OCI-LY1 (cell line): ENCODE data around the gene MT1A.

Source experiments
- H2AFZ ChIP-seq: fragments of 200-600 bp; sonication (generic), shearing (Covaris generic); 2 replicates; pipeline ENCODE4 v1.6.0; 2014; ENCODE audit warnings: antibody characterized with exemption, mild to moderate bottlenecking, low read length
- H3F3A ChIP-seq: fragments of 200-600 bp; sonication (generic), shearing (Covaris generic); 2 replicates; pipeline ENCODE4 v1.6.0; 2014; ENCODE audit warnings: mild to moderate bottlenecking, antibody characterized with exemption, low read length, moderate library complexity; ENCODE audit not compliant: insufficient read depth
- H3K27ac ChIP-seq: fragments of 200-600 bp; sonication (generic); 2 replicates; pipeline ENCODE4 v1.5.1; 2014; ENCODE audit warnings: low read length, mixed run types, mild to moderate bottlenecking, low read depth; ENCODE audit not compliant: poor library complexity, severe bottlenecking
- H3K27me3 ChIP-seq: fragments of 200-600 bp; sonication (generic); 2 replicates; pipeline ENCODE4 v1.6.0; 2014; ENCODE audit warnings: antibody characterized with exemption, mild to moderate bottlenecking, low read length, moderate library complexity; ENCODE audit not compliant: insufficient read depth
- H3K36me3 ChIP-seq: fragments of 200-600 bp; sonication (generic); 2 replicates; pipeline ENCODE4 v1.6.1; 2014; ENCODE audit warnings: mild to moderate bottlenecking, antibody characterized with exemption, low read length, moderate library complexity, mixed read lengths; ENCODE audit not compliant: insufficient read depth
- H3K4me1 ChIP-seq: fragments of 200-600 bp; sonication (generic); 2 replicates; pipeline ENCODE4 v1.5.1; 2014; ENCODE audit warnings: mild to moderate bottlenecking, low read length, moderate library complexity; ENCODE audit not compliant: insufficient read depth, severe bottlenecking
- H3K4me2 ChIP-seq: fragments of 200-600 bp; sonication (generic), shearing (Covaris generic); 2 replicates; pipeline ENCODE4 v1.6.1; 2014; ENCODE audit warnings: low read length
- H3K4me3 ChIP-seq: fragments of 200-600 bp; sonication (generic); 2 replicates; pipeline ENCODE4 v1.5.1; 2014; ENCODE audit warnings: low read length, low read depth, mild to moderate bottlenecking, mixed read lengths; ENCODE audit not compliant: poor library complexity, severe bottlenecking
- H3K79me2 ChIP-seq: fragments of 200-600 bp; shearing (Covaris generic); 2 replicates; pipeline ENCODE4 v1.6.1; 2016; ENCODE audit warnings: mixed run types, low read length, mixed read lengths; ENCODE audit not compliant: insufficient read depth
- H3K9ac ChIP-seq: fragments of 200-600 bp; sonication (generic), shearing (Covaris generic); 2 replicates; pipeline ENCODE4 v1.6.1; 2014; ENCODE audit warnings: mild to moderate bottlenecking, low read length, mixed read lengths
- H3K9me2 ChIP-seq: fragments of 200-600 bp; sonication (generic), shearing (Covaris generic); 2 replicates; pipeline ENCODE4 v1.6.1; 2014; ENCODE audit warnings: low read depth, mild to moderate bottlenecking, low read length, mixed read lengths
- H3K9me3 ChIP-seq: fragments of 200-600 bp; shearing (Covaris generic); 2 replicates; pipeline ENCODE4 v1.6.1; 2014; ENCODE audit warnings: low read length, mixed read lengths
- H4K20me1 ChIP-seq: fragments of 200-600 bp; sonication (generic), shearing (Covaris generic); 2 replicates; pipeline ENCODE4 v1.6.0; 2016; ENCODE audit warnings: mild to moderate bottlenecking, low read length; ENCODE audit not compliant: insufficient read depth
- CTCF ChIP-seq: fragments of 200-600 bp; sonication (generic), shearing (Covaris generic); IDR thresholded peaks from 2 replicates; pipeline ENCODE4 v1.5.1; 2017; ENCODE audit warnings: mild to moderate bottlenecking, antibody characterized with exemption, low read length, moderate library complexity, mixed read lengths
- EZH2 ChIP-seq: fragments of 200-600 bp; sonication (generic), shearing (Covaris generic); IDR thresholded peaks from 2 replicates; pipeline ENCODE4 v1.8.0; 2017; ENCODE audit warnings: borderline replicate concordance, mixed run types, mild to moderate bottlenecking, antibody characterized with exemption, low read length, moderate library complexity, mixed read lengths

The MT1A gene

GRCh38 chr16:56647641-56648431 is 9.4 kb downstream of the MT1A start:
- Histone ChIP-seq H3K4me2 (no peak overlapping the region), H3K79me2 (no peaks in the 10 kb centered on the region), H2AFZ (no peak overlapping the region), H3K9me3 (no peaks in the 10 kb centered on the region), H3K9me2 (no peaks in the 10 kb centered on the region), H3K9ac (no peak overlapping the region), H4K20me1 (no peaks in the 10 kb centered on the region), H3K27me3 (0 out of 2 replicates have a peak, but pooled peaks cover 4% of the 10 kb centered on the region), H3K4me1 (peaks cover 4% of the 10 kb centered on the region), H3K27ac (no peak overlapping the region), H3F3A (no peaks in the 10 kb centered on the region), H3K4me3 (no peak overlapping the region), H3K36me3 (no peaks in the 10 kb centered on the region)
- TF ChIP-seq CTCF (no peak), EZH2 (no peak)

GRCh38 chr16:56649271-56649670 is 10.8 kb downstream of the MT1A start:
- H4K20me1 ChIP-seq, result no peaks in the 10 kb centered on the region
- peaks cover 10% of the 10 kb centered on the region for H3K4me1 ChIP-seq
- no peaks in the 10 kb centered on the region for H3K79me2 ChIP-seq
- no peaks in the 10 kb centered on the region for H3K9me3 ChIP-seq
- TF ChIP-seq CTCF (no peak), EZH2 (no peak)
- H3K27ac ChIP-seq, result no peak overlapping the region
- H3K36me3 ChIP-seq, result no peaks in the 10 kb centered on the region
- no peak overlapping the region for H3K4me2 ChIP-seq
- no peaks in the 10 kb centered on the region for H3F3A ChIP-seq
- no peak overlapping the region for H3K9ac ChIP-seq
- H3K9me2 ChIP-seq, result no peaks in the 10 kb centered on the region
- no peak overlapping the region for H3K4me3 ChIP-seq
- no peak overlapping the region for H2AFZ ChIP-seq
- peaks cover 7% of the 10 kb centered on the region; the same call in 1 of the 2 replicates for H3K27me3 ChIP-seq

- Histone ChIP-seq H4K20me1 (no peaks in the 10 kb centered on the region), H3K79me2 (no peaks in the 10 kb centered on the region), H3K9me3 (no peaks in the 10 kb centered on the region), H3K4me2 (no peak overlapping the region), H3F3A (no peaks in the 10 kb centered on the region), H3K27me3 (peaks cover 7% of the 10 kb centered on the region; the same call in 1 of the 2 replicates), H3K4me3 (no peak overlapping the region), H3K9me2 (no peaks in the 10 kb centered on the region), H3K9ac (no peak overlapping the region), H3K36me3 (no peaks in the 10 kb centered on the region), H2AFZ (no peak overlapping the region), H3K27ac (no peak overlapping the region), H3K4me1 (peaks cover 10% of the 10 kb centered on the region)
- TF ChIP-seq CTCF (no peak), EZH2 (no peak)
Measured at GRCh38 chr16:56649820-56650219, 11.4 kb downstream of the MT1A start.
